NCI-H526 (cell line): ENCODE measurements around the gene IRX4.
A peak's percentile ranks its signal among the peaks of the same experiment; 100 is the strongest.

Experiments
- DNase-seq, 2 experiments: peaks; one replicate each; lab custom pipeline; 2025; lab: John Stamatoyannopoulos, UW

Gene IRX4

DNA sequence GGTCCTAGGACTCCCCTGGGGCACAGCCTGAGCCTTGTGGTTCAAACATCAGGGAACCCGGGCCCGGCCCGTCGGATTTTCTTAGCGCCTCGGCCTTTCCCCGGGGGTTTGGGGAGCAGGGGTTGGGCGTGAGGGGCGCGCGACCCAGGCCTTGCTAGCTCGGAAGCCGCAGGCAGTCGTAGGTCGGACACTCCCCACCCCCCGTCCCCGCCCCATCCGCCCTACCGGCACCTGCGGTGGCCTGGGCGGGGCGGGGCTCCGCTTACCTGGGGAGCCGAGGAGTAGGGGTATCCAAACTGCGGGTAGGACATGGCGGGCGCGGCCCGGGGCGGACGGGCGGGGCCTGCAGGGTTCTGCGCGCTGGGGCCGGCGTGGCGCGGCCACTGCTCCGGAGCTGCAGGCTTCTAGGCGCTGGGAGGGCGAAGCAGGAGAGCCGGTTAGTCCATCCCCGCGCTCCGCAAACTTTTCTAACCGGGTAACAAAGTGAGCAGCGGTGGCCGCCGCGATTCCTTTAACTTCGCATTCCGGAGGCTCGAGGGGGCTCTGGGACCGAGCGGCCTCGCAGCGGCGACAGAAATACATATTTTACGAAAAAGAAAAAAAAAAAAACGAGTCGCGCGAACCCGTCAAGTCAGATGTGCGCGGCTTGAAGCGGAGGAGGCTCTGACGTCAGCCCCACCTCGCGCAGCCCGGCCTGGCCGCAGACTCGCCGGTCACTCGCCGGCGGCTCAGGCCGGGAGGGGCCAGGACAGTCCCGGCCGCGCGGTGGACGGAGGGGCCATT is at the start of gene IRX4:
IRX4 (minus strand) TSS at position 589 of the 783 bp plus-strand sequence; CDS start at position 311, 278 bp downstream.
- DNase-seq = peak in 1 of 2 experiments; percentile 57

GRCh38 chr5:1931604-1932231 is 49.0 kb upstream of the IRX4 start:
- DNase-seq = peak in 1 of 2 experiments; percentile 45

- peak in 1 of 2 experiments; percentile 26 for DNase-seq
Measured at GRCh38 chr5:1930880-1931603, 48.3 kb upstream of the IRX4 start.

GRCh38 chr5:1930501-1930879 is 47.8 kb upstream of the IRX4 start:
- DNase-seq = peak in 1 of 2 experiments; percentile 32

- no peak for DNase-seq
Measured at GRCh38 chr5:1929108-1929991, 46.6 kb upstream of the IRX4 start.

DNA sequence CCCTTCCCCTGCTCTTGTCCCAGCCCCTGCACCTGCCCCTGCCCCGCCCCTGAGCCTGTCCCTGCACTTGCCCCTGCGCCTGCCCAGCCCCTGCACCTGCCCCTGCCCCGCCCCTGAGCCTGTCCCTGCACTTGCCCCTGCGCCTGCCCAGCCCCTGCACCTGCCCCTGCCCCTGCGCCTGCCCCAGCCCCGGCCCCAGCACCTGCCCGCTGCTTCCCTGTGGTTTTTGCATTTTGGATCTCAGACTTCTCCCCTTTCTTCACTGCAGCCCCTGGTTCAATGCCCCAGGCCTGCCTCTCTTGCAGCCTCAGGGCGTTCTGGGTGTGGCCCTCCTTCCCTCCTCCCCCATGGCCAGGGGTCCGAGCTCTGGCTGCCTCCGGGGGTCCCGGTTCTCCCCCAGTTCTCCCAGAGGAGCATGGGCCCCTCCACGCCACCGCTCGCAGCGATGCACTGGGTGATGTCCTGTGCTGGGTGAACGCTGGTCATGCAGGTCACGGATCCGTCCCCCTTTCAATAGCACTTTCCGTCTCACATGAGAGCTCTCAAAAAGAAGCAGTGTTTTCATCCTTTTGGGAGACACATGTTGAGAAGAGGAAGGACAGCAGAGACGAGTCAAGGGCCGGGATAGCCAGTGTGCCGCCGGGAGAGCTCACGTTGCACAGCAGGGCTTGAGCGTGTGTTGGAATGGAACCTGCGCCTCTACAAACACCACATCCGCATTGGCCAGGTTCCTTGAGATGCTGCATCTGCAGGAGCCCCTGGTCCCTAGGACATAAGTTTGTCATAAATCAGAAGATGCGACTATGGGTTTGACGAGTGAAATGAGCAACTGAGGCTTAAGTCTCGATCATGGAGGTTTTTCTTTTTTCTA is 44.0 kb upstream of the IRX4 start:
- no peak for DNase-seq

GRCh38 chr5:1926071-1926440 is 43.3 kb upstream of the IRX4 start:
- DNase-seq = no peak

- DNase-seq = no peak
Measured at GRCh38 chr5:1925111-1926070, 42.7 kb upstream of the IRX4 start.

GRCh38 chr5:1923766-1924165 is 41.0 kb upstream of the IRX4 start:
- DNase-seq = no peak

DNA sequence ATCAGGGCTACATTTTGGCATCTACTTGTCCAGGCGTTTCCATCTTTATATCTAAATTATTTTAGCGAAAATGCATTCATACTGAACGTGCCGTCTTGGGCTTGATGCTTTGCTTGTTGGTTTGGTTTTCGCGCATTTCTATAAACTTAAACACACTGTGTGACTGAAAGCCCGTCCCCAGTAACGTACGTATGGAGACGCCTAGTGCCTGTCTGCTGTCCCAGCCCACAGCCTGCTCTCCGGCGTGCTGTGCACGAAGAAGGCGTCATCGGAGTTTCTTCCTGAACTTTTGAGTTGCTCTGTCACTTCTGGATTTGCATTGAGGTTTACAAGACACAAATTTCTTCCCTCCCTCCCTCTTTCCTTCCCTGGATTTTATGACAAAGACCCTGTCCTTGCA is 40.6 kb upstream of the IRX4 start:
- no peak for DNase-seq

- no peak for DNase-seq
Measured at GRCh38 chr5:1921711-1922110, 39.0 kb upstream of the IRX4 start.

DNA sequence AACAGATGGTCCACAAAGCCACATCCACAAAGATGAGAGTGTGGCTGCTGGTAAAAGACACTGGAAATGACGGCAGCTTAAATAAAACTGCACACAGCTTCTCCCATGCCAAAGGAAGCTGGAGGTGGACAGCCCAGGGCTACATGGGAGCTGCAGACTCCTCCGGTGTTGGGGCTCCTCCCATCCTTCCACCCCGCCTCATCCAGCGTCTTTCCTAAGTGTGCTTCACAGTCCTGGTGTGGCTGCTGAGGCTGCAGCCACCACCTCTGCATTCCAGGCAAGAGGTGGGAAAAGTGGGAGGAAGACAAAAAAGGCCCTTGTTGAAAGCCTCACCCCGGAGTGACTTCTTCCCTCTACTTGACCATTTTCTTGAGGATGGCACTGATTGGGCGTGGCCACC is 37.0 kb upstream of the IRX4 start:
- no peak for DNase-seq

DNA sequence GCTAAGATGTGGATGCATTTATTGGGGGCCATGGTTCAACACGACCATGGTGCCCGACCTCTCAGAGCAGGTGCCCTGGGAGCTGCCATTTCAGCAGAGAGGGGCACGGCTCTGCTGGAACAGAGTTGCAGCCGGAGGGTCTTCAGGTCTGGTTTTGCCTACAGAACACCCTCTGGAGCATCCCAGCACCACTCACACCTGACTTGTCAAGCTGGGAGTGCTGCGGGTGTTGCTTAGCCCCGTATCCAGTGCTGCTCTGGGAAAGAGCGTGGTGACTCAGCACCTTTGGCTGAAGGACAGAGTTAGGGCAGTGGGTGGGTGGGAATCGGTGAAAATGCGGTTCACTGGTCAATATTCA is 36.5 kb upstream of the IRX4 start:
- no peak for DNase-seq

DNA sequence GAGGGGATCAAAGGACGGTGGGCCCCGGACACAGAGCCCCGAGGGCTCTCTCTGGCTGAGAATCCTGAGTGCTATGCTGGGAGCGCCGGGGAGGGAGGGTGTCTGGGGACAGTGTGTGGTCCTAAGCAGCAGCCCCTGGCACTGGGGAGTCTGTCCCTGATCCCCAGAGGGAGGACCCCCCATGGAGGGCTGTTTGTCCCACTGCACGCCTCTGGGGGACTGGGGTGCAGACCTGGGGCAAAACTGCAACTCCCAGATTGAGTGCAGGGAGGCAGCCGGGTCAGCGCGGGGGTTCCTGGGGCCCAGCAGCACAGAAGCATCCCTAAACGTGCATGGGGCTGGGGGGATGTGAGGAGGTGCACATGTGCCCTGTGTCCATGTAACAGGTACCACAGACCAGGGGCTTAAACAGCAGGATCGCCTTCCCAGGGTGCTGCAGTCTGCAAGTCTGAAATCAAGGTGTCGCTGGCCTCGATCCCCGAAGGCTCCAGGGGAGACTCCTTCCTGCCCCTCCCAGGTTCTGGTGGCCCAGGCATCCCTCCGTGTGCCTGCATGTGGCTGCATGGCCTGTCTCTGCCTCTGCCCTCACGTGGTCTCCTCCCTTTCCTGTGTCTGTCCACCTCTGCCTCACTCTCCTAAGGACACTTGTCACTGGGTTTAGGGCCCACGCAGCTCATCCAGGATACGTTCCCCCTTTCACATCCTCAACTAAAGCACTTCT is 35.9 kb upstream of the IRX4 start:
- no peak for DNase-seq

DNA sequence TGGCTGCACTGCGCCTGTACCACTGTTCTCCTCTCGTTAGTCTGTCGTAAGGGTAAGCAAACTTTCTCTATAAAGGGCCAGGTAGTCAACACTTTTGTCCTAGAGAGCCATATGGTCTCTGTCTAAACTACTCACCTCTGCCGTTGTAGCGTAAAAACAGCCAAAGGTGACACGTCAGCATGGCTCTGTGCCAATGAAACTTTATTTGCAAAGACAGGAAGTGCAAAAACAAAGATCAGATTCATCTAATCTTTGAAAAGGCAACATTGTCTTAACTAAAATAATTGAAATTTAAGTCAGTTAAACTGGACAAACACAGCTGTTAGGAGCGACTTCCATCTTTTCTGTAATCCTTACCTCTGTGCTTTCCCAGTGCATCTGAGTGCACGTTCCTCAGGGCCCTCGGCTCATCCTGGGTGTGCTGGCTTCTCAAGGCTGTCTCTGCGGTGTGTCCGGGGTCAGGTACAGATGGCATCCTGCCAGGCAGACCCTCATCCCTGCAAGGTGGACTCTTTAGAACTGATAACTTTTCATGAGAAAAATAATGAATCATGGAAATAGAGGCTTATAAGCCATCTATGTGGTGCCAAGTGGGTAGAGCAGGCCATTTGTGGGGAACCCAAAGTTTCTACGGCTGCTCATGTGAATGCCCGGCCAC is 35.2 kb upstream of the IRX4 start:
- no peak for DNase-seq

GRCh38 chr5:1916041-1917001 is 33.6 kb upstream of the IRX4 start:
- DNase-seq = no peak

GRCh38 chr5:1915316-1915715 is 32.6 kb upstream of the IRX4 start:
- DNase-seq = no peak

GRCh38 chr5:1914471-1914870 is 31.7 kb upstream of the IRX4 start:
- no peak for DNase-seq
